AG04450 (cell line): Measurements from ENCODE around the gene FRMPD1. TPM values are rescaled to one million over a fixed set of nuclear protein-coding genes. Genes with fewer than 3 reads are reported as not detected.

Experiments
- CTCF ChIA-PET: fragments of 300-600, 350-600 bp; formaldehyde crosslinking; extraction: SDS; loops from one replicate; lab custom pipeline; 2022; ENCODE audit warnings: antibody characterized with exemption, inconsistent platforms; lab: Charles Lee
- POLR2A ChIA-PET: fragments of 350-600 bp; formaldehyde crosslinking; extraction: SDS; loops from one replicate; lab custom pipeline; 2021; ENCODE audit warnings: antibody characterized with exemption, inconsistent platforms; lab: Yijun Ruan, JAX
- DNase-seq: peaks from one replicate; pipeline ENCODE4 v3.0.0-alpha.2; 2011; ENCODE audit warnings: low read depth, low spot score
- H3K27ac ChIP-seq: one replicate; pipeline ENCODE4 v1.5.1; 2012; ENCODE audit warnings: low read depth, low read length, control low read depth
- H3K27me3 ChIP-seq: one replicate; pipeline ENCODE4 v1.6.0; 2012; ENCODE audit warnings: low read length; ENCODE audit not compliant: control insufficient read depth, insufficient read depth
- H3K4me3 ChIP-seq: 2 replicates; pipeline ENCODE4 v1.5.1; 2011; ENCODE audit warnings: mild to moderate bottlenecking, low read depth, low read length, control low read depth
- H3K9me3 ChIP-seq: 2 replicates; pipeline ENCODE4 v1.5.1; 2012; ENCODE audit warnings: low read length; ENCODE audit not compliant: control insufficient read depth, insufficient read depth
- polyA plus RNA-seq: library from polyadenylated mRNA; depleted of rRNA; stranded (reverse); fragments of >200 nt; gene quantifications from 2 replicates; pipeline ENCODE4 v1.2.3, GENCODE V29; 2011
- TF ChIP-seq, protein P1 (sequence below): IDR thresholded peaks from 2 replicates; pipeline ENCODE4 v1.5.1; 2011; ENCODE audit warnings: low read depth, low read length, control low read depth, inconsistent platforms

The FRMPD1 gene
- polyA plus RNA-seq, 1 experiment = not detected

DNA sequence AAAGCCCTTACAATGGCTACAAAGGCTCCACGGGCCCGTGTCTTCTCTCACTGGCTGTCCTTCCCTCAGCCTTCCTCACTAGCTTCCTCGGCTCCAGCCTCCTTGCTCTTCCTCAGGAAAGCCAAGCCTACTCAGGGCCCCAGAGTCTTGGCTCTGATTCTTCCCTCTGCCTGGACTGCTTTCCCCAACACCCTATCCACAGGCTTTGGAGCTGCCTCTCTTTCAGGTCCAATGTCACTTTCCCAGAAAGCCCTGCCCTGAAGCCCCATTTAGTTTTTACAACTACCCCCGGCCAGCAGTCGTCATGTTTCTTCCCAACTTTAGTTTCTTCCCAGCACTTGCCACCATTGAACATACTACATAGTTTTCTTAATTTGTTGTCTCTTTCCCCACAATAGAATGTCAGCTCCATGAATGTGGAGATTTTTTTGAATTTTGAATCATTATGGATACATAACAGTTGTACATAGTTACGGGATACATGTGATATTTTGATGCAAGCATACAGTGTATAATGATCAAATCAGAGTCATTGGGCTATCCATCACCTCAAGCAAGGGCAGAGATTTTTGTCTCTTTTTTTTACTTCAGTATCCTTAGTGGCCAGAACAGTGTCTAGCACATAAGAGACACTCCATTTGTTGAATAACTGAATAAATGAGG, 40.9 kb upstream of the FRMPD1 start:
- ChIA-PET CTCF (no interaction called here), POLR2A (no interaction called here)
- TF ChIP-seq, protein P1, sequence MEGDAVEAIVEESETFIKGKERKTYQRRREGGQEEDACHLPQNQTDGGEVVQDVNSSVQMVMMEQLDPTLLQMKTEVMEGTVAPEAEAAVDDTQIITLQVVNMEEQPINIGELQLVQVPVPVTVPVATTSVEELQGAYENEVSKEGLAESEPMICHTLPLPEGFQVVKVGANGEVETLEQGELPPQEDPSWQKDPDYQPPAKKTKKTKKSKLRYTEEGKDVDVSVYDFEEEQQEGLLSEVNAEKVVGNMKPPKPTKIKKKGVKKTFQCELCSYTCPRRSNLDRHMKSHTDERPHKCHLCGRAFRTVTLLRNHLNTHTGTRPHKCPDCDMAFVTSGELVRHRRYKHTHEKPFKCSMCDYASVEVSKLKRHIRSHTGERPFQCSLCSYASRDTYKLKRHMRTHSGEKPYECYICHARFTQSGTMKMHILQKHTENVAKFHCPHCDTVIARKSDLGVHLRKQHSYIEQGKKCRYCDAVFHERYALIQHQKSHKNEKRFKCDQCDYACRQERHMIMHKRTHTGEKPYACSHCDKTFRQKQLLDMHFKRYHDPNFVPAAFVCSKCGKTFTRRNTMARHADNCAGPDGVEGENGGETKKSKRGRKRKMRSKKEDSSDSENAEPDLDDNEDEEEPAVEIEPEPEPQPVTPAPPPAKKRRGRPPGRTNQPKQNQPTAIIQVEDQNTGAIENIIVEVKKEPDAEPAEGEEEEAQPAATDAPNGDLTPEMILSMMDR = no peak
- no peak for DNase-seq
- Histone ChIP-seq H3K27ac (no peak overlapping the region), H3K27me3 (peaks cover 30% of the 10 kb centered on the region), H3K4me3 (no peak overlapping the region), H3K9me3 (no peaks in the 10 kb centered on the region)

DNA sequence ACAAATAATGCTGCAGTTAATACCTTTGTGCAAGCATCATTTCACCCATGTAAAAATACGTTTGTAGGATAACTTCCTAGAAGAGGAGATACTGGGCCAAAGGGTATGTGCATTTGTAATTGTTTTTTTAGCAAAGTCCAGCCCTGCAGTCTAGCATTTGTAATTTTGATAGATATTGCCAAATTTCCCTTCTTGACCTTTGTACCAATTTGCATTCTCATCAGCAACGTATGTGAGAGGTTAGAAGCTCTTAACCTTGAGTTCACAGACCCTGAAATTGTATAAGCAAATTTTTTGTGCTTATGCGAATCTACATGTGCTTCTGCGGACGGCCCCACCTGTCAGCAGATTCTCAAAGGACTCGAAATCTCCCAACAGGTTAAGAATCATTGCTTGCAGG, 39.7 kb upstream of the FRMPD1 start:
- H3K27me3 ChIP-seq = peaks cover 21% of the 10 kb centered on the region
- no peak for DNase-seq
- no peak overlapping the region for H3K27ac ChIP-seq
- TF ChIP-seq, protein P1 = no peak
- POLR2A ChIA-PET = no interaction called here
- H3K9me3 ChIP-seq = no peaks in the 10 kb centered on the region
- no peak overlapping the region for H3K4me3 ChIP-seq
- CTCF ChIA-PET = no interaction called here

DNA sequence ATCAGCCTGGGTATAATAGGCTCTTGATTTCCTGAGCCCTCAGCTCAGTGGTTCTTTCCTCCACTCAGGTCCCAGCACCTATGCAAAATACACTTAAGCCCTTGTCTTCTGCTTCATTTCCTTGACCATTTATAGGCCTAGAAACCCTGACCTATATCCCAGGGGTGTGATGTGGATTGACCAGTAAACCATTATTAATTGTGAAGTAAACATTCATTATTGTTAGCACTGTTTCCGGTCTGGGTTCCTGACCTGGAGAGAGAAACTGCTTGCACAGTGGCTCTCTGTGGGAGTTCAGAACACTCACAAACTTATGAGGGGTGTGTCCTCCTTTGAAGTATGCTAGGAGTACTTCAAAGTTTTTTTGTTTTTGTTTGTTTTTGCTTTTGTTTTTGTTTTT, 38.8 kb upstream of the FRMPD1 start:
- H3K9me3 ChIP-seq = no peaks in the 10 kb centered on the region
- no peak for DNase-seq
- TF ChIP-seq, protein P1 = no peak
- peaks cover 17% of the 10 kb centered on the region for H3K27me3 ChIP-seq
- H3K4me3 ChIP-seq = no peak overlapping the region
- CTCF ChIA-PET = no interaction called here
- no peak overlapping the region for H3K27ac ChIP-seq
- POLR2A ChIA-PET = no interaction called here

DNA sequence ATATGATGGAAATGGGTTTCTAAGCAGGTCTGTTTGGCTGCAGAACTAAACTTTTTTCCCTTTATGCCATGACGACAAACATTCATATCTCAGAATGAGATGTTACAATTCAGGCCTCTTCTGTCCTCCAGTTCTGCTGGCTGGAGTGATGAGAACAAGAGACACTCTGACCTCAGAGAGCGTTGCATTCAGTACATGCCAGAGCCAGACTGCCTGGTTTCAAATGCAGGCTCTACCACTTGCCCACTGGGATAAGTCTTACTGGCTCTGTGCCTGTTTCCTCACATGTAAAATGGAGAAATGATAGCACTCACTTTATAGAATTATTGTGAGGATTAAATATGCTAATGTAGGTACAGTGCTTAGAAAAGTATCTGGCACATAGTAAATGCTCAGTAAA, 33.6 kb upstream of the FRMPD1 start:
- Histone ChIP-seq H3K27me3 (no peaks in the 10 kb centered on the region), H3K9me3 (no peaks in the 10 kb centered on the region), H3K27ac (no peak overlapping the region), H3K4me3 (no peak overlapping the region)
- ChIA-PET CTCF (no interaction called here), POLR2A (no interaction called here)
- TF ChIP-seq, protein P1 = no peak
- DNase-seq = no peak

DNA sequence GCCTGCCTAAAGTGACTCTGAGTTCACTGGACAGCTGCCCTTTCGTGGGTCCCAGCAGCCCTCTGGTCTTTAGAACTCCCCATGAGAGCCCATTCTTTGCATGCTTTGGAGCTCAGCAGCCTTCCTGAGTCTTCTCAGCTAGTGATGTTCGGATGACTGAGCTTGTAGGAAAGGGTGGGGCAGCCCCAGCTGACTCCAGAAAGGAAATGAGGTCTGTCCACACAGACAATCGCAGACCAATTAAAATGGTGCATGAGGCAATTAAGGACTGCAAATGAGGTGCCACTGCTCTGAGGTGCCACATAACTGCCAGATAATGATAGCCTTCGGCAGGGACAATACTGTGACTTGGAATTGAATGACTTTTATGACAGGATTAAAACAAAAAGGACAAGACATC, 32.9 kb upstream of the FRMPD1 start:
- POLR2A ChIA-PET = no interaction called here
- Histone ChIP-seq H3K9me3 (no peaks in the 10 kb centered on the region), H3K4me3 (no peak overlapping the region), H3K27me3 (no peaks in the 10 kb centered on the region), H3K27ac (no peak overlapping the region)
- TF ChIP-seq, protein P1 = no peak
- DNase-seq = no peak
- CTCF ChIA-PET = no interaction called here
